ENCODE data around the gene DONSON.

DONSON gene

DNA sequence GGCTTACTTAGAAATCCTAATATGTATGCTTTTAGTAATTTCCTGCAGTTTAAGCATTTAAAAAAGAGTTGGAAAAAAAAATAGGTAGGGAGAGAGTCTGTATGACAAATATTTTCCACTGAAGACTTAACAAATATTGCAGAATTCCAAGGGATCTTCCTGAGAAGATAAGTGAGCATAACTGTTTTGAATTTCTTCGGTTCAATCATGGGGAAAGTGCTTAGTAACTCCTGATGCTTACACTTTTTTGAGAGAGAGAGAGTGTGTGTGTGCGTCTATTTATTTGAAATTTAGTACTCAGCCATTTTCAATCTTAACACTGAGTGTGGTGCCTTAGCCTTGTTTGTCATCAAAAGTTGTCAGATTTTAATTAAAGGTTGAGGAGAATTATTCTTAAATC is 27.1 kb downstream of the DONSON start:
- H3K9me3 ChIP-seq (replicated peaks; ENCODE audit: low read length): no peaks in the 10 kb centered on the region
- H3K9ac ChIP-seq (ENCODE audit: low read depth, low read length): no peak overlapping the region
- H3K4me2 ChIP-seq (ENCODE audit: low read length): no peak overlapping the region
- H3K4me3 ChIP-seq (ENCODE audit: low read length): no peak overlapping the region
- no peaks in the 10 kb centered on the region for H3K4me1 ChIP-seq (ENCODE audit: control insufficient read depth, insufficient read depth, low read length)
- H3K36me3 ChIP-seq (ENCODE audit: insufficient read depth, low read length): peaks cover 89% of the 10 kb centered on the region
- no peaks in the 10 kb centered on the region for H3K27me3 ChIP-seq (ENCODE audit: control insufficient read depth, insufficient read depth, low read length)

DNA sequence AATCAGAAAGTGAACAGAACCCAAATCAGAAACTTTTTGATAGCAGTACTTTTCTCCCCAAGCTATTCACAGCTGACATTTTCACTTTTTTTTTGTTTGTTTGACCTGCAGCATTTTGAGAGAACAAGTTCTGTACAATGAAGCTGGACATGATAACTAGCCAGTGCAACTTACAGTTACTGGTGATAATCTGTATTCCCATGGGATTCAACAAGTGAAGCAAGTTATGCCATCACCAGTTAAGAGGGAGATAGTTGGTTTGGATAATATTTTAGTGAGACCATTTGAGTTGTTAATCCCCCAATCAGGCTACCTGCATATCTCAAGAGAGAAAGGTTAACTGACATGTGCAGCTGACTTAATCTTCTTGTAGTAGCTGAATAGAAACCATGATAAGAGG is 27.5 kb downstream of the DONSON start:
- Histone ChIP-seq H3K4me2 (ENCODE audit: low read length) (no peak overlapping the region), H3K4me3 (ENCODE audit: low read length) (no peak overlapping the region), H3K36me3 (ENCODE audit: insufficient read depth, low read length) (peaks cover 88% of the 10 kb centered on the region), H3K9me3 (replicated peaks; ENCODE audit: low read length) (no peaks in the 10 kb centered on the region), H3K9ac (ENCODE audit: low read depth, low read length) (no peak overlapping the region), H3K4me1 (ENCODE audit: control insufficient read depth, insufficient read depth, low read length) (no peaks in the 10 kb centered on the region), H3K27me3 (ENCODE audit: control insufficient read depth, insufficient read depth, low read length) (no peaks in the 10 kb centered on the region)

DNA sequence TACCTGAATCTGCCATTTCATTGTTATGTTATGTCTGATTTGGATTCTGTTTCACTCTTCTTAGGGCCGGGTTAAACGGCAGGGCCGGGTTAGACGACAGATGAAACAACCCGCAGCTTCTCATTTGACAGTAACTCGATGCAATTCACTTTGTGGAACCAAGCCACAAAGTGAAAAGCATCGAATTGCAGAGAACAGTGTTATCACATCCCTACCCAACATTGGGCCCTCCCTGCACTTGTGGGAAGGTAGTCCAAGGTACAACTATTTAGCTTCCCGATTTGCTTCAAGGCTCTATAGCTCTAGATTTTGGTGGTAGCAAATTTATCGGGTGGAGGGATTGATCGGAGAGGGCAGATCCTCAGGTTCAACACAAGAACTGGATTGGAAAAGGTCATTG is 28.7 kb downstream of the DONSON start:
- Histone ChIP-seq H3K4me2 (ENCODE audit: low read length) (no peak overlapping the region), H3K9ac (ENCODE audit: low read depth, low read length) (no peak overlapping the region), H3K9me3 (replicated peaks; ENCODE audit: low read length) (no peaks in the 10 kb centered on the region), H3K36me3 (ENCODE audit: insufficient read depth, low read length) (peaks cover 91% of the 10 kb centered on the region), H3K27me3 (ENCODE audit: control insufficient read depth, insufficient read depth, low read length) (no peaks in the 10 kb centered on the region), H3K4me1 (ENCODE audit: control insufficient read depth, insufficient read depth, low read length) (no peaks in the 10 kb centered on the region), H3K4me3 (ENCODE audit: low read length) (no peak overlapping the region)

DNA sequence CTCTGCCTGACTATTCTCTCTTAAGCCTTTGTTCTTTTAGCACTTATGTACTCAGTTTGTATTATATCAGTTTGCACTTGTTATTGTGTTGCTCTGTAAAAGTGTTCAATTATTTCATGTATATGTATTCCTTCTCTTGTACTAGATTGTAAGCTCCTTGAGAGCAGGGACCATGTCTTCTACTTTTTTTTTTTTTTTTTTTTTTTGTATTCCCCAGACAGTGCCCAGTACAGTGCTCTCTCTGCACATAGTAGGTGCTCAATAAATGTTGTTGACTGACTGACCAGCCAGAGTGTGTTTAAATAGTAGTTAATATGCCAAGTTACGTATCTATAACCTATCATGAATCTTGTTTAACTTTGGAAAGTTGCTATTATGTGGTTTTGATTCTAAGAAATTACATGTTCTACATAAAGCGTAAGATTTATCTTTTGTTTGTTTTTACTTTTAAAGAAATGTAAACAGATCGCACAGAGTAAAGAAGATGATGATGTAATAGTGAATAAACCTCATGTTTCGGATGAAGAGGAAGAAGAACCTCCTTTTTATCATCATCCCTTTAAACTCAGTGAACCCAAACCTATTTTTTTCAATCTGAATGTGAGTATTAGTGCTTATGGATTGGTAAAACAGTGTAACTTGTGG is 29.6 kb downstream of the DONSON start:
- Histone ChIP-seq H3K4me3 (ENCODE audit: low read length) (no peak overlapping the region), H3K27me3 (ENCODE audit: control insufficient read depth, insufficient read depth, low read length) (no peaks in the 10 kb centered on the region), H3K4me1 (ENCODE audit: control insufficient read depth, insufficient read depth, low read length) (no peaks in the 10 kb centered on the region), H3K4me2 (ENCODE audit: low read length) (no peak overlapping the region), H3K9me3 (replicated peaks; ENCODE audit: low read length) (no peaks in the 10 kb centered on the region), H3K36me3 (ENCODE audit: insufficient read depth, low read length) (peaks cover 93% of the 10 kb centered on the region), H3K9ac (ENCODE audit: low read depth, low read length) (no peak overlapping the region)

DNA sequence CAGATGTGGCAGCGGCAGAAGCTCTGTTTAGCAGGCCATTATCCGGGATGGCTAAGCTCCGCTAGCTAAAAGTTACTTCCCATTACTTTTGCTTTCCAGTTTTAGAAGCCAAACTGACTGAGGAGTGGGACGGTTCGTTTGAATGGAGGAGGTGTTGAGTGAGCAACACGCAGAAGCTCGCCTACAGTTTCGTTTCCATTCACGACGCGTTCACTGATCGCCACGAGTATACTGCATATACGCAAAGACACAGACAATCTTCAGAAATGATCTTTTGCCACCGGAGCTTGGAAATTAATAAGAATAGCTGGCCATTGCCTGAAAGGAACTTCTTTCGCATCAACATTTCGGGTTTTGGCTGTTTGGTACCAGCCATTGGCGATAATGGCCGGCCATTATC is 31.0 kb downstream of the DONSON start:
- Histone ChIP-seq H3K4me1 (ENCODE audit: control insufficient read depth, insufficient read depth, low read length) (no peaks in the 10 kb centered on the region), H3K4me2 (ENCODE audit: low read length) (no peak overlapping the region), H3K36me3 (ENCODE audit: insufficient read depth, low read length) (peaks cover 93% of the 10 kb centered on the region), H3K27me3 (ENCODE audit: control insufficient read depth, insufficient read depth, low read length) (no peaks in the 10 kb centered on the region), H3K9me3 (replicated peaks; ENCODE audit: low read length) (no peaks in the 10 kb centered on the region), H3K4me3 (ENCODE audit: low read length) (no peak overlapping the region), H3K9ac (ENCODE audit: low read depth, low read length) (no peak overlapping the region)

DNA sequence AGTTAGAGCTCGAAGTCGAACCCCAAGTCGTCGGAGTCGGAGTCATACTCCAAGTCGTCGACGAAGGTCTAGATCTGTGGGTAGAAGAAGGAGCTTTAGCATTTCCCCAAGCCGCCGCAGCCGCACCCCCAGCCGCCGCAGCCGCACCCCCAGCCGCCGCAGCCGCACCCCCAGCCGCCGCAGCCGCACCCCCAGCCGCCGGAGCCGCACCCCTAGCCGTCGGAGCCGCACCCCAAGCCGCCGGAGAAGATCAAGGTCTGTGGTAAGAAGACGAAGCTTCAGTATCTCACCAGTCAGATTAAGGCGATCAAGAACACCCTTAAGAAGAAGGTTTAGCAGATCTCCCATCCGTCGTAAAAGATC is 33.5 kb downstream of the DONSON start:
- Histone ChIP-seq H3K36me3 (ENCODE audit: insufficient read depth, low read length) (peaks cover 95% of the 10 kb centered on the region), H3K27me3 (ENCODE audit: control insufficient read depth, insufficient read depth, low read length) (no peaks in the 10 kb centered on the region), H3K4me3 (ENCODE audit: low read length) (no peak overlapping the region), H3K9me3 (replicated peaks; ENCODE audit: low read length) (no peaks in the 10 kb centered on the region), H3K9ac (ENCODE audit: low read depth, low read length) (no peak overlapping the region), H3K4me2 (ENCODE audit: low read length) (no peak overlapping the region), H3K4me1 (ENCODE audit: control insufficient read depth, insufficient read depth, low read length) (no peaks in the 10 kb centered on the region)

DNA sequence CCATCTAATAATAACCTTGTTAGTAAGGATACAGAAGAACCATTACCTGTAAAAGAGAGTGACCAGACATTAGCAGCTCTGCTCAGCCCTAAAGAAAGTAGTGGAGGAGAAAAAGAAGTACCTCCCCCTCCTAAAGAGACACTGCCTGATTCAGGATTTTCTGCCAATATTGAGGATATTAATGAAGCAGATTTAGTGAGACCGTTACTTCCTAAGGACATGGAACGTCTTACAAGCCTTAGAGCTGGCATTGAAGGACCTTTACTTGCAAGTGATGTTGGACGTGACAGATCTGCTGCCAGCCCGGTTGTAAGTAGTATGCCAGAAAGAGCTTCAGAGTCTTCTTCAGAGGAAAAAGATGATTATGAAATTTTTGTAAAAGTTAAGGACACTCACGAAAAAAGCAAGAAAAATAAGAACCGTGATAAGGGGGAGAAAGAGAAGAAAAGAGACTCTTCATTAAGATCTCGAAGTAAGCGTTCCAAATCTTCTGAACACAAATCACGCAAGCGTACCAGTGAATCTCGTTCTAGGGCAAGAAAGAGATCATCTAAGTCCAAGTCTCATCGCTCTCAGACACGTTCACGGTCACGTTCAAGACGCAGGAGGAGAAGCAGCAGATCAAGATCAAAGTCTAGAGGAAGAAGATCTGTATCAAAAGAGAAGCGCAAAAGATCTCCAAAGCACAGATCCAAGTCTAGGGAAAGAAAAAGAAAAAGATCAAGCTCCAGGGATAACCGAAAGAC is 34.1 kb downstream of the DONSON start:
- Histone ChIP-seq H3K9me3 (replicated peaks; ENCODE audit: low read length) (no peaks in the 10 kb centered on the region), H3K4me1 (ENCODE audit: control insufficient read depth, insufficient read depth, low read length) (no peaks in the 10 kb centered on the region), H3K36me3 (ENCODE audit: insufficient read depth, low read length) (peaks cover 95% of the 10 kb centered on the region), H3K9ac (ENCODE audit: low read depth, low read length) (no peak overlapping the region), H3K4me3 (ENCODE audit: low read length) (no peak overlapping the region), H3K27me3 (ENCODE audit: control insufficient read depth, insufficient read depth, low read length) (no peaks in the 10 kb centered on the region), H3K4me2 (ENCODE audit: low read length) (no peak overlapping the region)

DNA sequence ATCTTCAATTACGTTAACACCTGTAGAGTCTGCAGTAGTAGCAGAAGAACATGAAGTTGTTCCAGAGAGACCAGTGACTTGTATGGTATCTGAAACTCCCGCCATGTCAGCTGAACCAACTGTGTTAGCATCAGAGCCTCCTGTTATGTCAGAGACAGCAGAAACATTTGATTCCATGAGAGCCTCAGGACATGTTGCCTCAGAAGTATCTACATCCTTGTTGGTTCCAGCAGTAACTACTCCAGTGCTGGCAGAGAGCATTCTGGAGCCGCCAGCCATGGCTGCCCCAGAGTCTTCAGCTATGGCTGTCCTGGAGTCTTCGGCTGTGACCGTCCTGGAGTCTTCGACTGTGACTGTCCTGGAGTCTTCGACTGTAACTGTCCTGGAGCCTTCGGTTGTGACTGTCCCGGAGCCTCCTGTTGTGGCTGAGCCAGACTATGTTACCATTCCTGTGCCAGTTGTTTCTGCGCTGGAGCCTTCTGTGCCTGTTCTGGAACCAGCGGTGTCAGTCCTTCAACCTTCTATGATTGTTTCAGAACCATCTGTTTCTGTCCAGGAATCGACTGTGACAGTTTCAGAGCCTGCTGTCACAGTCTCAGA is 35.4 kb downstream of the DONSON start:
- H3K36me3 ChIP-seq (ENCODE audit: insufficient read depth, low read length): peaks cover 94% of the 10 kb centered on the region

DNA sequence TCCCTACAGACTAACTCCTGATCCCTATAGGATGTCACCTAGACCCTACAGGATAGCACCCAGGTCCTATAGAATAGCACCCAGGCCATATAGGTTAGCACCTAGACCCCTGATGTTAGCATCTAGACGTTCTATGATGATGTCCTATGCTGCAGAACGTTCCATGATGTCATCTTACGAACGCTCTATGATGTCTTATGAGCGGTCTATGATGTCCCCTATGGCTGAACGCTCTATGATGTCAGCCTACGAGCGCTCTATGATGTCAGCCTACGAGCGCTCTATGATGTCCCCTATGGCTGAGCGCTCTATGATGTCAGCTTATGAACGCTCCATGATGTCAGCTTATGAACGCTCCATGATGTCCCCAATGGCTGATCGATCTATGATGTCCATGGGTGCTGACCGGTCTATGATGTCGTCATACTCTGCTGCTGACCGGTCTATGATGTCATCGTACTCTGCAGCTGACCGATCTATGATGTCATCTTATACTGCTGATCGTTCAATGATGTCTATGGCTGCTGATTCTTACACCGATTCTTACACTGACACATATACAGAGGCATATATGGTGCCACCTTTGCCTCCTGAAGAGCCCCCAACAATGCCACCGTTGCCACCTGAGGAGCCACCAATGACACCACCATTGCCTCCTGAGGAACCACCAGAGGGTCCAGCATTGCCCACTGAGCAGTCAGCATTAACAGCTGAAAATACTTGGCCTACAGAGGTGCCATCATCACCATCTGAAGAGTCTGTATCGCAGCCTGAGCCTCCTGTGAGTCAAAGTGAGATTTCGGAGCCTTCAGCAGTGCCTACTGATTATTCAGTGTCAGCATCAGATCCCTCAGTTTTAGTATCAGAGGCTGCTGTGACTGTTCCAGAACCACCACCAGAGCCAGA is 36.1 kb downstream of the DONSON start:
- H3K27me3 ChIP-seq (ENCODE audit: control insufficient read depth, insufficient read depth, low read length): no peaks in the 10 kb centered on the region
- no peaks in the 10 kb centered on the region for H3K4me1 ChIP-seq (ENCODE audit: control insufficient read depth, insufficient read depth, low read length)
- no peak overlapping the region for H3K4me2 ChIP-seq (ENCODE audit: low read length)
- no peak overlapping the region for H3K9ac ChIP-seq (ENCODE audit: low read depth, low read length)
- no peaks in the 10 kb centered on the region for H3K9me3 ChIP-seq (replicated peaks; ENCODE audit: low read length)
- H3K4me3 ChIP-seq (ENCODE audit: low read length): no peak overlapping the region
- H3K36me3 ChIP-seq (ENCODE audit: insufficient read depth, low read length): peaks cover 93% of the 10 kb centered on the region

More for the DNA sequence above, 35.4 kb downstream of the DONSON start:
- H3K9ac ChIP-seq (ENCODE audit: low read depth, low read length): no peak overlapping the region
- H3K4me3 ChIP-seq (ENCODE audit: low read length): no peak overlapping the region
- H3K4me2 ChIP-seq (ENCODE audit: low read length): no peak overlapping the region
- no peaks in the 10 kb centered on the region for H3K4me1 ChIP-seq (ENCODE audit: control insufficient read depth, insufficient read depth, low read length)
- H3K27me3 ChIP-seq (ENCODE audit: control insufficient read depth, insufficient read depth, low read length): no peaks in the 10 kb centered on the region
- H3K9me3 ChIP-seq (replicated peaks; ENCODE audit: low read length): no peaks in the 10 kb centered on the region

DNA sequence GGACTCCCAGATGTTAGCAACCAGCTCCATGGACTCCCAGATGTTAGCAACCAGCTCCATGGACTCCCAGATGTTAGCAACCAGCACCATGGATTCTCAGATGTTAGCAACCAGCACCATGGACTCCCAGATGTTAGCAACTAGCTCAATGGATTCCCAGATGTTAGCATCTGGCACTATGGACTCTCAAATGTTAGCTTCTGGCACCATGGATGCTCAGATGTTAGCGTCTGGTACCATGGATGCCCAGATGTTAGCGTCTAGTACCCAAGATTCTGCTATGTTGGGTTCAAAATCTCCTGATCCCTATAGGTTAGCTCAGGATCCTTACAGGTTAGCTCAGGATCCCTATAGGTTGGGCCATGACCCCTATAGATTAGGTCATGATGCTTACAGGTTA is 36.8 kb downstream of the DONSON start:
- Histone ChIP-seq H3K36me3 (ENCODE audit: insufficient read depth, low read length) (peaks cover 89% of the 10 kb centered on the region), H3K4me3 (ENCODE audit: low read length) (no peak overlapping the region), H3K27me3 (ENCODE audit: control insufficient read depth, insufficient read depth, low read length) (no peaks in the 10 kb centered on the region), H3K9me3 (replicated peaks; ENCODE audit: low read length) (no peaks in the 10 kb centered on the region), H3K4me1 (ENCODE audit: control insufficient read depth, insufficient read depth, low read length) (no peaks in the 10 kb centered on the region), H3K4me2 (ENCODE audit: low read length) (no peak overlapping the region), H3K9ac (ENCODE audit: low read depth, low read length) (no peak overlapping the region)

All from skeletal muscle satellite cell (primary cell).